Stimulated activated CD8-positive, alpha-beta memory T cell treated with anti-CD3 and anti-CD28 coated beads, Interleukin-4, amount 100 ng/mL, for 48 hours (primary cell): ENCODE results near the gene MEF2C.

Experiments
- DNase-seq: peaks from one replicate; pipeline ENCODE4 v3.0.0-alpha.2; 2020

The MEF2C gene

DNA sequence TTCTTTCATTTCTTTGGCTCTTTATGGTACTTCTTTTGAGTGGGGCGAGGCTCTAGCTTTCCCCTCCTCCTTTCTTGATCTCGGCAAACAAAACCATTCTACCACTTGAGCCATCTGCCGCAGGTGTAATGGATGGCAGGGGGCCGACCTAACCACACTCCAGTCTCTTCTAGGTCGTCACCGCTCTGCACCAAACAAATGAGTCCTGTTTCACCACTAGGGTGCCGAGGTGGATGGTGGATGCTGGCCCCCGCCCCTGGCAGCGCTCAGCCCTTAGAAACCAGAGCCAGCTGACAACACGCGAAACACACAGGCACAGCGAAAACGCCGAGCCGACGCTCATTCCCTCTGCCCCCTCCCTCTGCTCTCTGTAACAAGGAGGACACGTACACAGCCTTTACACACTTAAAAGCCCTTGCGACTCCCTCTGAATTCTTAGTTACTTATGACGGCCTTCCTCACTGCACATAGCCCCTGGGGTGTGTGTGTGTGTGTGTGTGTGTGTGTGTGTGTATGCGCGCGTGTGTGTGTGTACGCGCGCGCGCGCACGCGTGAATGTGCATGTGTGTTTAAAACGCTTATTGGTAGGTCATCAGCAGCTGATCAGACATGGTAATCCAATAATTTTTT is 199.4 kb downstream of the MEF2C start:
- no peak for DNase-seq

GRCh38 chr5:88682881-88683361 is 200.1 kb downstream of the MEF2C start:
- no peak for DNase-seq

DNA sequence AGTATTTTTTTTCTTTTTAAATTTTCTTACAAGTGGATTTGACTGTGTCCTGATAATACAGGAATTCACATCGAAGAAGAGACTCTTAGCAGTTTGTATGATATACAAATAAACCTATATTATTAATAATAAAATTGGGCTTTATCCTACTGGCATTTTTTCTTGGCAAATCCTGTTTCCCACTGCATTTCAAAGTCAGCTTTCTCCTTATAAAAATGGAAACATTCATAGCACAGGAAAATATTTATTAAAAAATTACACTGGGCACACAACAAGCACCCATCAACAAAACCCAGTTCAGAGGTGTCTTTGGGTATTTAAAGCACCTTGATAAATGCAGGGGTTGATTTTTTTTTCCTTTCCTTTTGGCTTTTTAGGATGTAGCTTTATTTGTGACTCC is 200.9 kb downstream of the MEF2C start:
- DNase-seq: no peak

DNA sequence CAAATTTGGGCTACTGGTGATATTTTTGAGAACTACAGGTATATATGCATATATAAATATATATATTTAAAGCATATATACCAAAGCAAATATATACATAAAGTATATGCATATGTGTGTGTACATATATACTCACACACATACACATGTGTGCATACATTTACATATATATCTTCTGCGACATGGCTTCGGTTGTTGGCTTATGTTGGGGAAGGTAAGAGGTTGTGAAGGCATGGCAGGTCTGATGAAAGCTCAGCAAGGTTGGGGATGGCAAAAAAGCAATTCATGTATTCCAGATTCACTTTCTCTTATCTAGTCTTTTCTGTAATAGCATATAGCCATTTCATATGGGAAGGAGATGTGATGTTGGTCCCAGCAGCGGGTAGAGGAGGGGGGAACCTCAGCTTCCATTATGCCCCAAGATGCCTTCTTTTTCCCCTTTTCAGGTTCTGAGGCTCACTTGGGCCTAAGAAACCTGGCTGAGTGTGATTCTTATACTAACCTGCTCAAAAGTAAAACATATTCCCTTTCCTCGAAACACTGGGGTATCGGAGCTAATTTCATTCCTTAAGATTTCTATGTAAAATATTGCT is 201.7 kb downstream of the MEF2C start:
- no peak for DNase-seq

DNA sequence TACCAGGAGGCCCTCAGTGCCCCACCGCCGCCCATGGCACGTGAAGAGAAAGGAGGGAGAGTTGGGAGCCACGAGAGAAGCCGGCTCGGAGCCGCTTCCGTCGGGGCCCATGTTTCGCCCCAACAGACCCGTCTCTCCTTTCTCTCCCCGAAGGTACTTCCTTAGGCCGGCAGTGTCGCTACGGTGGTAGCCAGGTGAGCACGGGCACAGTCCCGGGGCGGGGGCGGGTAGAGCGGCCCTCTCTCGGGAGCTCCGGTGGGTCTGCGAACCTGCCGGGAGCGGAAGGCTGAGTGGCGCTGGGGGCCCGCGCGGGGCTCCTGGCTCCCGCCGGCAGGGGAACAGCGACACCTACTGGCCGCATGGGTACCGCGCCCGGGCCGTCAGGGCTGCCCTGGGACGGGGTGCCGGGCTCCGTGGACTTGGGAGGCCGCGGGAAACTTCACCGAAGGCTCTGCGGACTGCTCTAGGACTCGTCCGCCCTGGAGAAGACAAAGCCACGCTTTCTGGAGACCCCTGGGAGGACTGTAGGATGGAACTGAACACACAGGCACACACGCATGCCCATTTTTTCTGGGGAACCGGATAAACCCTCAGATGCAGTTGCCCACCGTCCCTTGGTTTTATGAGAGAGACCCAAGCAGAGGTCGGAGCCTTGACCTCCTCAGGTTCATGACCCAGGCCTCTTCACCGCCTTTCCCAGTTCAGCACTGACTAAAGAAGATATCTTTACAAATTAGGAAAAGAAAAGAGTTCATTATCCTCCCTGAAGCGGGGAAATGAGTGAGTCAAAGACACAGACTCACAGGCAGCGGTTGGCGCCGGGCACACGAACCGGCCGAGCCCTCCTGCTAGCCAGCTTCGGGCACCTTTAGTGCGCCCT is 202.5 kb downstream of the MEF2C start:
- peak; percentile 92 for DNase-seq

GRCh38 chr5:88679638-88680037 is 203.3 kb downstream of the MEF2C start:
- no peak for DNase-seq

- DNase-seq: no peak
Measured at GRCh38 chr5:88678770-88679381, 204.1 kb downstream of the MEF2C start.

GRCh38 chr5:88677943-88678769 is 204.8 kb downstream of the MEF2C start:
- no peak for DNase-seq

DNA sequence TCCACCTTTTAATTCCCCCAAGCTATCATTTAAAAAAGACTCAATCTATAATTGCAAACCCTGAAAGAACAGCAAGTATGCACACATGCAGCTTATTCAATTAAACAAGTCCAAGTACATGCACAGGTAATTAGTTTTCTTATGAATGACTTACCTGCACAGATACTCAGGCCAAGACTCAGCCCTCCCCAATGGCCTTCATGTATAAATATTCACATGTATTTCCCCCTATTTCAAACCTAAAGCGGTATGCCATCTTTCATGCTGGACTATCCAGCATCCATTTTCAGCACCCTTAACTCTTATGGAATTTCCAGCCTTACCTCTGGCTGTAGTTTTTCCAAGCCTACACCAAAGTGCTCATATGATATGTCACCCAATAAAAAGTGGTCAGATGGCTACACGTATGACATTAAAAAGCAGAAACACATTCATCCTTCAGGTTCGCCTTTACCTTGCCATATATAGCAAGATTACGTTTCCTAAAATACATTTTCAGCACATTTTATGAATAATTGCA is 205.5 kb downstream of the MEF2C start:
- DNase-seq: no peak

GRCh38 chr5:88676637-88677375 is 206.2 kb downstream of the MEF2C start:
- DNase-seq: no peak

DNA sequence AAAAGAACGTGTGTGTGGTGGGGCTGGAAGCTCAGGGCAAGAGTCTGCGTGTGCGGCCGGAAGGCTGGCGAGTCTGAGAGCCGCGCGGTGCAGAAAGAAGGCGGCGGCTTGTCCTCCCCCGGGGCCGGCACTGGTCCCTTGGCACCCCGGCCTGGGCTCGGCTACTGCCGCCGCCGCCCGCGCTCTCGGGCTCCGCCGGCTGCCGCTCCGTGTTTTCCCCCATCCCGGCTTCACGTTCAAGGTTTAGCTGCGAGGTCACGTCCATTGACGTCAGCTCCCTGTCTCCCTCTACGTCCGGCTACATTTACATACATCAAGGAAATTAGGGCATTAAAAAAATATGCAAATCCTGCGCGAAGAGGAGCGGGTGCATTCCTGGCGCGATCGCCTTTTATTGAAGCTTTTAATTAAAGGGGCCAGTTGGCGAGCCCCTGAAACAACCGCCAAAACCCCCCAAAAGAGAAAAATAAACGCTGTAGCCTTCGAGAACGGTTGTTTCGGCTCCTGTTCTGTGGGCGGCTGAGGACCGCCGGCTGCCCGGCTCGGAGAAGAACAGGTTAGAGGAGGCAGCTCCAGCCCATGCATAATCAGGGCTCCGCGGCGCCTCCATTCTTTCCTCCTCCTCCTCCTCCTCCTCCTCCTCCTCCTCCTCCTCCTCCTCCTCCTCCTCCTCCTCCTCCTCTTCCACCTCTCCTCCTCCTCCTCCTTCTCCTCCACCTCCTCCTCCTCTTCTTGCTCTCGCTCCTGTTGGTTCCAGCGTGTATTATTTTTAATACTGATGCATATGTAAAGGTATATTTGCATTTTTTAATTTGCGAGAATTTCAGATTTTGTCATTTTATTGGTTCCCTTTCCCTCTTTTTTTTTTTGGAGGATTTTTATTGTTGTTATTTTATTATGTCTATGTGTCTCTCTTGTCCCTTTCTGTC is 207.0 kb downstream of the MEF2C start:
- no peak for DNase-seq

DNA sequence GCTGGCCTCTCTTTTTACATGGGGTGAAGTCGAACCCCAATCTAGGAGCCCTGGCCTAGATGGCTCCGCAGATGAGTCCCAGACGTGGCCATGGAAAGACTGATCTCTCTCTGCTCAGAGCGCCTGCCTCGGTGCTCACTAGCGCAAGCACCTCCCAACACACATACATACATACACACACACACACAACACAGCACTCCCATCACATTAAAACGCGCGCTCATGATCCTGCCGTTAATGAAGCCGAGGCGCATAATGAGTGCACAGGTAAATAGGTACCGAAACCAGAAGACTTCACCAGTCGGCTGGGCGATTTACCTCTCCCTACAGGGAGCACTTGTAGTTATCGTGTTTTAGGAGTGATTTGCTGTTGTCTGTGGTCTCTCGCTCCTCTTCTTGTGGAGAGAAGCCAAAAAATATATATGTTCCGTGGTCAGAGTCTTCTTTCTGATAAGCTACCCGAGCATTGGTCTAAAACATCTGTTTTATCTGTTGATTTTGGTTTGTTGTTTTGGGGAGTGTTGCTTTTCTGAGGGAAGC is 207.7 kb downstream of the MEF2C start:
- DNase-seq: no peak

DNA sequence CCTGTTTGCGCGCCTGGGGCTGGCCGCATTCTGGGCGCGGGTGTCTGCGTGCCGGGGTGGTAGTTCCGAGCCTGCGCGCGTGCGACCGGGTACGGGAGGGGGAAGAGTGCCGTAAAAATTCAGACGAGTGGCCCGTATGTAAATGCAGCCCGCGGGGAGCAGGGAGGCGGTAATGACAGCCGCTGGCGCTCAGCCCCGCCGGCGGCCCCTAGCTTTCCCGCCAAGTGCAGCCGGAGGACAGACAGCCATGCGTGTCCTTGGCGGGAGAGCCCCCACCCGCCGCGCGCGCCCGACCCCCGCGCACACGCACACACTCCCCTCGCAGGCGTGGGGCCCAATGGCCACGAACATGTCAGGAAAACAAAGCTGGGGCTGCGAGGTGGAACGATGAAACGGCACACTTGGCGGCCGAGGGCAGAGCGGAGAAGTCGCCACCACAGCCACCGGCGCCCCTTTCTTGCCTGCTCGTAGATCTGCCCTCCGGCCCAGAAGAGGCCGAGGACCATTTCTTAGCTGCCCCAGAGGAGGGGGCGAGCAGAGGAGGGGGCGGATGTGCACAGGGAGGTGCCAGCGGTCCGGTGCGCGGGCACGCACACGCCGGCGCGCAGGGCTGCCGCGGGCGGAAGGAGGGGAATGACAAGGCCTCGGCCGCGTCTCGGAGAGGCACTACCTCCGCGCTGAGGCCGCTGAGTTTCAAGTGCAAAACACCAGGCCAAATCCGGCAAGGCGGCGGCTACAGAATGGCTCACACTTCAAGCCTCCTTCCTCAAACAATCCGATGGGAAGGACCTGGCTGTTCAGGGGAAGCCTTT is 208.4 kb downstream of the MEF2C start:
- DNase-seq: peak; percentile 62

GRCh38 chr5:88673253-88674105 is 209.5 kb downstream of the MEF2C start:
- DNase-seq: no peak

GRCh38 chr5:88672644-88673252 is 210.2 kb downstream of the MEF2C start:
- no peak for DNase-seq

DNA sequence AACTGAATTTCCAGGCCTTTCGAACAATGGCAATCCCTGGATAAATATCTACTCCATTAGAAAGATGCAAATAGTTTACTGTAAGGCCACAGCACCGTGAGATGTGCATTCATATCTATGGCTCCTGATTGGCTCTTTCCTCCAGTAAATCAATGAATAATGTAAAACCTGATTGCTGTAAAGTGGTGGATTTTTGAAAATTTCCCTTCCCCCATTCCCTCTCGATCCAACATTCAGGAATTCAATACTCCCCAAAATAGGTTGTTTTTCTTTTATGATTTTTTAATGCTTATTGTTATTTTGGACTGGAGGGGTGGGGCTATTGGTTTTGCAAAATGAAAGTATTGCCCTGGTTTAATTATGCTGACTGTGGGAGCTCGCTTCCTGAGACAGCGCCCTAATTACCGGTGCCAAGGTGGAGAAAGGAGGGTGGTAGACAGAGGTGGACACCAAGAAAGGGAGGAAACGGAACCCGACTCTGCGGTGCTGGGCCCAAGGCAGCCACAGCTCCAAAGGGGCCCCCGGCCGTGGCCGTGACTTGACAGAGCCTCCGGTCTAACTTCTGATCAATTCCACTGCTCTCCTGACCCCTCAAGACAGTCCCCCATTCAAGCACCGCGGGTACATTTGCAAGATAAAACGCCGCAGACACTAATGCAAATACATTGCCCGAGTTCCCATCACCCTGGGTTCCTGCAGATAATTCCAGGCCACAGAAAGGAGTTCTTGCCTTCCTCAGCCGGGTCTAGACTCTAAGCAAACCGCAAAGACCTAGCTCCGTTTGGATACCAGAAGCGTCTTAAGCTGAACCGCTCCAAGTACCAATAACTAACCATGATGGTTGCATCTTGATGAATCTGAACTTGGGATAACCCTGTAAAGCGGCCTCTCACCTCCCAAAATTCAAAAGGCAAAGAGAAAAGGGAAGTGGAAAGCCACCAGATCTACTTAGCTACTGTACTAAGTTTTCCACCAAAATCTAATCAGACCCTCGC is 211.2 kb downstream of the MEF2C start:
- no peak for DNase-seq
